Right forelimb (tissue), 1 donor: ENCODE results near the gene FAM168A.

Experiments used
- DNase-seq: peaks from one replicate; pipeline ENCODE4 v3.0.0-alpha.2; 2018

The FAM168A gene

DNA sequence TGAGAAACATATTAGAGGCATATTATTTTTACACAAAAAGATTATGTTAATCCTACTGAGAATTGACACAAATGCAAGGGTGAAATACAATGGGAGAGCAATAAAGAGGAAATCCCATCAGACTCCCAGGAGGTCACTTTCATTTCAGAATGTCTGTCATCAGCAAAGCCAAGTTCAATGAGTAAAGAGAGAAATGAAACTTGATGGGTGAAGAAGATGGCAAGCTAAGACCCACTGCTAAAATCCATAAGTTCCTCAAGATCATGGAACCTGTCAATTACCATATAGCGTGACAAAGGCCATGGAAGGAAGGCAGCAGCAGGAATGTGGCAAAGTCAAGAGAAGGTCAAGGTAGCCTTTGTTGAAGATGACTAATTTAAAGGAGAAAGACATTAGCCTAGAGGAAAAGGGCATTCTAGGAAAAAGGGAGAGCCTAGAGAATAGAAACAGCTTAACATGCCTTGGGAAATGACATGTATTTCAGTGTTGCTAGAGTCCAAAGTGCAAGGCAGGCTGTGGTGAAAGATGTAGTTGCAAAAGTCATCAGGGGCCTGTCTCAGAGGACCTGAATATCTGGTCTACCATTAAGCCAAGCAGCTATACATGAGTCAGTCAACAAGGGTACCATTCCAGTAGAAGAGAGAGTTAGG is 43.1 kb downstream of the FAM168A start:
- DNase-seq: no peak

DNA sequence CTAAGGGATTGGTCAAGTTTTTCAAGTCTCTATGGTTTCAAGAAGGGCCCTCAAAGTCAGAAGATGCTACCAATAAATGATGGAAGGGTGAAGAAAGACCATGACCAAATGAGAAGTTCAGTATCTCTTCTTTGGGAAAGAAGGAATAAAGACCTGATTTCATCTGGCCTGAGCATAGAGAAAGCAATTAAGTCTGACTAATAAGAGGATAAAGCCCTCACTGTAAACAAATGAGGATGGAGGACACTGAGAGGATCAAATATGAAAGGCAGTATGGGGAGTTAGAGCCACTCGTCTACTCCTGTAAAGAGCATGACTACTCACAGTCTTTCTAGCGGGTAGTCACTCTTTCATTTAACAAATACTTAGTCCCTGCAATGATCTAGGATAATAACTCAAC is 44.6 kb downstream of the FAM168A start:
- no peak for DNase-seq

GRCh38 chr11:73551677-73552076 is 46.2 kb downstream of the FAM168A start:
- DNase-seq: no peak

DNA sequence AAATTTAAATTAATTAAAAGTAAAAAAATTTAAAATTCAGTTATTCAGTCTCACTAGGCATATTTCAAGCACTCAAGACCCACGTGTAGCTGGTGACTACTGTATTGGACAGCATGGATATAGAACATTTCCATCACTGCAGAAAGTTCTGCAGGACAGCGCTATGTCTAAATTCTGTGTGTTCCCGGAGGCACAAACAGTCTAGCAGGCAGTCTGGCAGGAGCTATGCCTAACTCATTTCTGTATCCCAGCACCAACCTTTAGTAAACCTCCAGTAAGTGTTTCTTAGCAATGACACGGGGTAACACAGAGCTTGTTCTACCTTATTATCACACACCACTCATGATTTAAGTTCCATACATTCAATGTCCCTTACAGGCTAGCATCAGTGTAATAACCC is 48.5 kb downstream of the FAM168A start:
- DNase-seq: no peak

GRCh38 chr11:73547706-73548595 is 50.0 kb downstream of the FAM168A start:
- no peak for DNase-seq

- no peak for DNase-seq
Observed at GRCh38 chr11:73542175-73542574, 55.7 kb downstream of the FAM168A start.

DNA sequence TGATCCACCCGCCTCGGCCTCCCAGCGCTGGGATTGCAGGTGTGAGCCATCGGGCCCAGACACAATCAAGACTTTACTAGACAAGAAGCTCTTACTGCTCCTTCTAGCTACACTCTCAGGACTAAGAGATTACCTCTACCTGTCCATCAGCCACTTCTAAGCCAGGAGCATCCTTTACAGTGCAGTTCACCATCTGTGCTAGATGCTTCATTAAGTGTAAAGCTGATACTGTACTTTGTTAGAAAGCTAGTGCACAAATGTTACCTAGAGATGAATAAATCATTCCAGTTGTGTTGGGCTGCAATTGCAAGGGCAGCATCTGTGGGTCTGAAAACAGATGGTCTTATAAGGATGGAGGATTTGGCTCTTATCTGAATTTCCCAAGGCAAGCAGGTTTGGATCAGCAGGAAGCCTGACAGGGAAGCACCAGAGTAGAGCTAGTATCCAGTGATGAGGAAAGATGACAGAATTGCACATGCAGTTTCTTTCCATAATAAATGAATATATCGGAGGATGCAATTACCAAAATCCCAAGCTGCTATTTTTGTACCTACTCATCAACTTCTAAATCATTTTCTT is 58.3 kb downstream of the FAM168A start:
- no peak for DNase-seq

DNA sequence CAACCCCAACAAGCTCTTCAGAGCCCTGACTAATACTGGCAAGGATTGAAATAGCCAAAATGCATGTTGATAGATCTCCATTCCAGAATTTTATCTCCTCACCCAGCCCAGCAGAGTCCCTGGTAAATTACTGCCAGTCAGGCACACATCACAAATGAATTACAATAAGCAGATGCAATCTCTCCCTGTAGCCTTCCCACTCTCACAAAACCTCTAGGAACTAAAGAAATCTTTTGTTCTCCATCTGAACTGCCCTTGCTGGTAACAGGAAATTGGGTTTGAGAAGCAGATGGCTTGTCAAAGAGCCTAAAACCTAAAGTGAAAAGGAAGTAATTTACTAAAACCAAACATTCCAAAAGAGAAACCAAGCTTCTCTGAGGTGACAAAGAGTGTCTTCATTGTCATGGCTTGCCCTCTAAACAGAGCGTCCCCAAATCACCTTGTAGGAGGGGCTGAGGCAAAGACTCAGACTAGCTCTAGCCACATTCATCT is 59.5 kb downstream of the FAM168A start:
- DNase-seq: no peak

DNA sequence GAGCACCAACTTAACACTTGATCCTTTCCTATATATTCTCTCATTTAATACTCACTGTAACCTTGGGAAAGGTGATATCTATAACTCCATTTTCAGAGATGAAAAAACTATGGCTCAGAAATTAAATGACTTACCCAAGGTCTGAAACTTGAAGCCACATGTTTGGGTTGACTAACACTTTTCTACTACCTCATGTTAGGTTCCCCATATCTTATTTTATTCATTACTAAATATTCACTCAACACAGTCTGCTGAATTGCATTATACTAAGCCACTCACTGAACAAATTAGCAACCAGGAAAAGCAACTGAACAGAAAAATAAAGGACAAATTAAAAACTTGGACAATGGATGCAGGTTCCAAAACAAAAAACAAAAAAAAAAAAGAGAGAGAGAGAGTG is 59.9 kb downstream of the FAM168A start:
- DNase-seq: no peak

- DNase-seq: no peak
Observed at GRCh38 chr11:73536961-73537360, 61.0 kb downstream of the FAM168A start.

DNA sequence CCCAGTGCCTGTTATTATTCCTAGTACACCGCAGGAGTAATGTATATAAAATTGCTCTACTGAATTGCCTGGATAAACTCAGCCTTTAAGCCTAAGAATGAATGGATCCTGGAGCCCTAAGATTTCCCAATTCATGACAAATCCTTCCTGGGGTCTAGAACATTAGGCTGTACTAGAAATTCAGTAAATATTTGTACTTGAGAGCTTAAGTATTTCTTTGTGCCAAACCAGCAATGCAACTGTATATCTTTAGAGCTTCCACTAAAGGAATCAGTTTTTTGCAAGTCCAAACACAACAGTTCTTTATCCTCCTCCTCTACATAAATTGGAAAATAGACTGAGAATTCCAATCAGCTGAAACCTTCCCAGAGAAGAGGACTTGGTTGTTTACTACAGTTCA is 65.6 kb downstream of the FAM168A start:
- no peak for DNase-seq

DNA sequence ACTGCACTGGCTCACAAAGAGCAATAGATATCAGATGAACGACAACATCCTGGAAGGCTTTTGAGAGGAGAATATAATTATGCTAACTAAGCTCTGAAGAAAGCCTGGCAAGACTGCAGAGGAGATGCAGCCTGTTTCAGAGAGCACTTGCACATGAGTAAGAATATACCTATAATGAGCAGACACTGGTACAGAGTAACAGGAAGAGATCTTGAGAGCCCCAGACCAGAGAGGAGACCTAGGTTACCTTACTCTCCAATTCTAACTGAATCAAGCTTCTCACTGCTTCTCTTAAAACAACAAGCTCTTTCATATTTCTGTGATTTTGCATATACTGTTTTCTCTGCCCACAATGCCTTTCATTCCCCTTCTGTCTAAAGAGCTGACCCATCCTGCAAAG is 66.5 kb downstream of the FAM168A start:
- DNase-seq: no peak

DNA sequence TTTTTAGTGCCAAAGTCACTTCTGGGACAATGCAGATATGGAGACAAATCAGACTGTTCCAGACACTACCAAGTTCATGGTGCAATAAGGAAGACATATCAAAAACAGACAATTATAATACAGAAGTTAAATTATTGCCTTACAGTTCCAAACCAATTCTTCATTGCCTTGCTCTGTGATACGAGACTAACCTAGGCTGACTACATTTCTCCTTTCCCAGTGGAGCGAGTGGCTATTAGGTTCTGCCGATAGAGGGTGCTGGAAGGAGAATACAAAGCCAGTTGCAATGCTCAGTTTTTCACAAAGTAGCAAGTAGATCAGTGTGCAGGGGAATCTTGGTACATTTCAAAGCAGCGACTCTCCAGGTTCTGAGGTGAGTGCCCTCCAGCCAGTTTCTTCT is 67.8 kb downstream of the FAM168A start:
- no peak for DNase-seq

GRCh38 chr11:73529204-73529530 is 68.7 kb downstream of the FAM168A start:
- DNase-seq: no peak

DNA sequence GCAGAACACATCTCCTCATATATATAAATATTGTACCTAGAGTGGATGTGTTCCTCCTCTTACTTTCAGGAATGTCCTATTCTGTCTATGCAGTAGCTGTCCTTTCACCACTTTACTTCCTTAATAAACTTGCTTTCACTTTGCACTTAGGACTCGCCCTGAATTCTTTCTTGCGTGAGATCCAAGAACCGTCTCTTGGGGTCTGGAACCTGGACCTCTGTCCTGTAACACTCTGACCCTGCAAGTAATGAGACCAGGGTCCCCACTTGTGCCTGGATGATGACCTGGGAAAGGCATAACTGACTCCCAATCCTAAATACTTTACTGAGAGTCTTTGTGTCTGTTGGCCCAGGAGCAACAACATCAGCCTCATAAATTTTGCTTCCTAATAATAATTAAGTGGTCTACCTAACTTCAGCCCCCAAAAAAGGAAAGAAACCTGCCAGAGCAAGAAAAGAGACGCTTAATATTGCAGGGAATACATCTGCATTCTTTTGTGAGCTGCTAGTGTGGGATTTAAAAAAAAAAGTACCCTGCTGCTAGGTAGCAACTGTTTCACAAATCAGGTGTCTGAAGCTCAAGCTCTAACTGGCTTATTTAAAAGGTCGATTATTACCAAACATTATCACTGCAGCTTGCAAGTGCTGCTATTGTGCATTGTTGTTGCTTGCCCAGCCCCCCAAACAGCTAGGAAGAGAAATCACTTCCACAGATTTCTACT is 69.3 kb downstream of the FAM168A start:
- no peak for DNase-seq

DNA sequence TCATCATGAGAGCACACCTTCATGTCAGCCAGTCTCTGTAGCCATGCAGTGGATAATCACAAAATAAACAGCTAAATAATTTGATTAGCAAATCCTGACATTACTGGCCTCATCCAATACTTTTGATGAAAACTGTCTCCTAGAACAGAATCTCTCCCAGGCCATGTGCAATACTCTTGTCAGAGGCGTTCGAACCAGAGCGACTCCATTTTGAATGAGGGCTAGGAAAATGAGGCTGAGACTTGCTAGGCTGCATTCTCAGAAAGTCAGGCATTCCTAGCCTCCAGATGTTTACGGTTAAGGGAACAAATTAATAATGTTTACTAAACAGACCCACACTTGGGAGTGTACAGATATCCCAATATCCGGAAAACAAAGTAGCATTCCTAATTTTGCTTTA is 69.9 kb downstream of the FAM168A start:
- DNase-seq: no peak

DNA sequence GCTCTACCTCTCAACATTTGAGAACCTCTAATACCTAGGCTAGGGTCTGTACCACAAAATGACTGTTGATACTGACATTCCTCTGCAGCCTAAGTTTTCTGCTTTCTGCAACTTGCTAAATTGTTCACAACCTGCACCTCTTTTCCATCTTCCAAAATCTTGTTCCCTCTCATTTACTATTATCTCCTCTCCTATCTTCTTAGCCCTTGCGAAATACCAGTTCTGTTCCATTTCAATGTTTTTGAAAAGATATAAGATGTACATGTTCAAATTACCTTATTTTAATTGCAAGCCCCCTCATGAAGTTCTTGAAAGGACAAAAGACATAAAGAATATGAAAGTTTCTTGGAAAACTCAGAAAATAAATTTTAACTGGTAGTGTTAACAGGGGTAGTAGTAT is 72.3 kb downstream of the FAM168A start:
- DNase-seq: no peak

DNA sequence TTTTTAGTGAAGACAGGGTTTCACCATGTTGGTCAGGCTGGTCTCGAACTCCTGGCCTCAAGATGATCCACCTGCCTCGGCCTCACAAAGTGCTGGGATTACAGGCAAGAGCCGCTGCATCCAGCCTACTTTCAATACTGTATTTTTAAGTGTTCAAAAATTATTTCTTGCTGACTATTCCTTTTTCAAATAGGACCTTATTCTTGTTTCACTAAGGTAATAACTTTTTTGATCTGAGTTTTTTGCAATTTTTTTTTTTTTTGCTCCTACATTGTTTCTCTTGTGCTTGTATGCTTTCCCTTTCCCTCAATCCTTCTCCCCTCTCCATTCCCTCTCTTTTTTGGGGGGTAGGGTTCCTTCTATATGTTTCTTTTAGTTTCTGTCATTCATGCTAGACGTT is 73.1 kb downstream of the FAM168A start:
- no peak for DNase-seq

- DNase-seq: no peak
Observed at GRCh38 chr11:73521621-73522020, 76.3 kb downstream of the FAM168A start.

DNA sequence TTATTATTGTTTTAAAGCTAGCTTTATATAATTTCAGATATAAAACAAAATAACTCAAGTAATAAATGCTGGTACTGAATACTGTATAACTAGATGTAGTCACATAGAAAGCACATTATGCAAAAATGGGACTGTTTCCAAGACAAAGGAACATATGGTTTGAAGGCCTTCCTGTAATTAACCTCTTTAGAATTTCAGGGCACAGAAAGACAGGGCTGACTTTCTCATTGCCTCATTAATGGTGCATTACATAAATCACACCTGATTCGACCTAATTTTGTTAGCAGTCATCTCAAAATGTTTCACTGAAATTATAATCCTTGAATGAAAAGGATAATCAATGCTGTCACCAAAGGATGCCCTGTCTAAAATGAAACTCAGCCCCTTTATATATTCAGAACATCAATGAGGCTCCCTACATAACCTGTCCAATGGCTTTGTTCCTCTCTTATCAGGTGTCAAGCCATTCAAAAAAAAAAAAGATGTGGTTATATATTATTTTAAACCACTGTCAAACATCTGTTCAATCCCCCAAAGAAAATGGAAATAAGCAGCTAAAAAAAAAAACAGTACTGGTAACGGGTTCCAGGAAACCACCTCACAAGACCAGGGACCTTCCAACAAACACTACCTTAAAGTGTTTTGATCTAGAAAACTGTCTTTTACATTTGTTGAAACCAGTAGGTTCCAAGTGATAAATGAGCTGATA is 77.4 kb downstream of the FAM168A start:
- no peak for DNase-seq

GRCh38 chr11:73519266-73519665 is 78.6 kb downstream of the FAM168A start:
- DNase-seq: no peak

DNA sequence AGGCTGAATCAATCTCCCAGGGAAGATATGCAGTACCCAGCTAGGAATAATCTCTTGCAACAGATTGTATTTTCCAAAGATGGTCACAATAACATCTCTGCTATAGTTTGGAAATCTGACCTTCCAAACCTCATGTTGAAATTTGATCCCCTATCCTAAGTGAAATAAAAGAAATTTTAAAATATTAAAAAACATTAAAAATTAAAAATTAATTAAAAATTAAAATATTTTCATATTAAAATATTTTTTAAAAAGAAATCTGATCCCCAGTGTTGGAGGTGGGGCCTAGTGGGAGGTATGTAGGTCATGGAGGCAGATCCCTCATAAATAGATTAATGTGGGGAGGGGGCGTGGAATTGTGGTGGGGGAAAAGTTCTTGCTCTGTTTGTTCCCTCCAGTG is 79.7 kb downstream of the FAM168A start:
- DNase-seq: no peak

DNA sequence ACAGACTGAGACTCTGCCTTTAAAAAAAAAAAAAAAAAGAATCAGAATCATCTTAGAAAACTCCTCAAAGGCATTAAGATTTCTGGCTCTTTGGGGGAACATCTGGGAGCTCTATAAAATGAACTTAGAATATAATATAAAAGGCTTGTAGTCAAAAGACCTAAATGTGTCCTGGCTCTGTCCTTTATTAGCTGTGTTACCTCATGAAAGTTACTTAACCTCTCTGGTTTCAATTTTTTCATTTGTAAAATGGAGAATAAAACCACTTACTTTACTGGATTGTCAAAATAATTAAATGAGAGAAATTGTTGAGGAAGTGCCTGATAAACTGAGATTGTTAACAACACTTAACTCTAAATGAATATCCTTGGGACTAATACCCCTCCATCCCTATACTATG is 81.8 kb downstream of the FAM168A start:
- no peak for DNase-seq
